ENCODE results near the gene HS3ST5. TPM values are rescaled to one million over a fixed set of nuclear protein-coding genes. Genes with fewer than 3 reads are reported as not detected.

The HS3ST5 gene
- total RNA-seq, 4 donors from 2014 or later, result not detected

GRCh38 chr6:114144887-114145851, 197.7 kb downstream of the HS3ST5 start:
- no peak for DNase-seq (ENCODE audit: low spot score)
- ATAC-seq (ENCODE audit: low FRiP score), result no peak

GRCh38 chr6:114142258-114142657, 200.6 kb downstream of the HS3ST5 start:
- TF ChIP-seq CTCF (IDR thresholded peaks at IDR 0.05), result no peak
- ATAC-seq (ENCODE audit: low FRiP score), result no peak

More at GRCh38 chr6:114144887-114145851, 197.7 kb downstream of the HS3ST5 start:
- no peak for TF ChIP-seq CTCF (IDR thresholded peaks at IDR 0.05)

GRCh38 chr6:114140416-114140815, 202.4 kb downstream of the HS3ST5 start:
- no peak for TF ChIP-seq CTCF (IDR thresholded peaks at IDR 0.05)
- no peak for ATAC-seq (ENCODE audit: low FRiP score)
- DNase-seq (ENCODE audit: low spot score), result no peak

More at GRCh38 chr6:114142258-114142657, 200.6 kb downstream of the HS3ST5 start:
- no peak for DNase-seq (ENCODE audit: low spot score)

- no peak for ATAC-seq (ENCODE audit: low FRiP score)
- TF ChIP-seq CTCF (IDR thresholded peaks at IDR 0.05), result no peak
- DNase-seq (ENCODE audit: low spot score), result no peak
Observed at GRCh38 chr6:114138577-114139248, 204.1 kb downstream of the HS3ST5 start.

- ATAC-seq (ENCODE audit: low FRiP score), result no peak
- DNase-seq (ENCODE audit: low spot score), result no peak
- TF ChIP-seq CTCF (IDR thresholded peaks at IDR 0.05), result no peak
Observed at GRCh38 chr6:114135363-114135971, 207.4 kb downstream of the HS3ST5 start.

- DNase-seq (ENCODE audit: low spot score), result no peak
- no peak for ATAC-seq (ENCODE audit: low FRiP score)
- TF ChIP-seq CTCF (IDR thresholded peaks at IDR 0.05), result no peak
Observed at GRCh38 chr6:114133816-114134215, 209.0 kb downstream of the HS3ST5 start.

Measured in omental fat pad (tissue), 4 donors.